ENCODE results near the gene TPST1. TPM values are rescaled to one million over a fixed set of nuclear protein-coding genes. Genes with fewer than 3 reads are reported as not detected.

TPST1 gene
- total and polyA plus RNA-seq, 4 donors, result 7.2 to 56.7 (median 34.5) TPM

DNA sequence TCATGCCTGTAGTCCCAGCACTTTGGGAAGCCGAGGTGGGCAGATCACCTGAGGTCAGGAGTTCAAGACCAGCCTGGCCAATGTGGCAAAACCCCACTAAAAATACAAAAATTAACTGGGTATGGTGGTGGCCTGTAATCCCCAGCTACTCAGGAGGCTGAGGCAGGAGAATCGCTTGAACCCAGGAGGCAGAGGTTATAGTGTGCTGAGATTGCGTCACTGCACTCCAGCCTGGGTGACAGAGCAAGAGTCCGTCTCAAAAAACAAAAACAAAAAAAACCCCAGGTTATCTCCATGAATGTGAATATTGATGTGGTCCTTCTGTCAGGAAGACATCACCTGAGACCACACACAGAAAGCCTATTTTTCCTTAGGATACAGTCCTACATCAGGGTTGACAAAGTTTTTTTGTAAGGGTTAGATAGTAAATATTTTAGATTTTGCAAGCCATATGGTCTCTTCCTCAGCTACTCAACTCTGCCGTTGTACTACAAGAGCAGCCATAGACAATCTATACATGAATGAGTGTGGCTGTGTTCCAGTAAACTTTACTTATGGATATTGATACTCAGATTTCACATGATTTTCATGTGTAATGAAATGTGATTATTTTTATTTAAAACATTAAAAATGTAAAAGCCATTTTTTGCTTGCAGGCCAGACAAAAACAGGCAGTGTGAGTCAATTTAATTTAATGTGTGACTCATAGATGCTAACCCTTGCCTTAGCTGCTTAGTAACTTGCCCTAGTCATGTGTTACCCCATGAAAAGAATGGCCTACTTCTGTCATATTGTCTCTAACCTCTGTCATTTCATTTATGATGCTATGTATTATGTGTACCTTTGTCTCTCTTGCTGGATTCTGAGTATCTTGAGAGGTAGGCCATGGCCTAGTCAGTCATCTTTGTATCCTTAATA lies 78.1 kb downstream of the TPST1 start:
- Histone ChIP-seq H3K4me3 (no peak overlapping the region), H3K9ac (ENCODE audit: insufficient read depth in 1 of 2, low read length in 2 of 2) (no peak overlapping the region), H3K27ac (ENCODE audit: low read depth in 1 of 2, low read length in 1 of 2) (peak overlapping the region in 1 of 2 donors; percentile 5), H3K9me3 (ENCODE audit: control insufficient read depth in 4 of 4, insufficient read depth in 3 of 4, low read length in 3 of 4) (no peaks in the 10 kb centered on the region), H3K4me1 (ENCODE audit: control insufficient read depth in 5 of 5, insufficient read depth in 5 of 5, low read length in 5 of 5) (peaks cover 0 to 11% (median 0%) of the 10 kb centered on the region in 5 donors), H3K27me3 (ENCODE audit: control insufficient read depth in 3 of 3, insufficient read depth in 3 of 3, low read length in 2 of 3) (no peaks in the 10 kb centered on the region), H3K36me3 (ENCODE audit: control insufficient read depth in 4 of 4, insufficient read depth in 4 of 4, low read length in 4 of 4) (no peaks in the 10 kb centered on the region)
- 83 to 87% methylated on average over 5 of the region's 5 CpGs for WGBS, 2 donors
- TF ChIP-seq, protein P1, sequence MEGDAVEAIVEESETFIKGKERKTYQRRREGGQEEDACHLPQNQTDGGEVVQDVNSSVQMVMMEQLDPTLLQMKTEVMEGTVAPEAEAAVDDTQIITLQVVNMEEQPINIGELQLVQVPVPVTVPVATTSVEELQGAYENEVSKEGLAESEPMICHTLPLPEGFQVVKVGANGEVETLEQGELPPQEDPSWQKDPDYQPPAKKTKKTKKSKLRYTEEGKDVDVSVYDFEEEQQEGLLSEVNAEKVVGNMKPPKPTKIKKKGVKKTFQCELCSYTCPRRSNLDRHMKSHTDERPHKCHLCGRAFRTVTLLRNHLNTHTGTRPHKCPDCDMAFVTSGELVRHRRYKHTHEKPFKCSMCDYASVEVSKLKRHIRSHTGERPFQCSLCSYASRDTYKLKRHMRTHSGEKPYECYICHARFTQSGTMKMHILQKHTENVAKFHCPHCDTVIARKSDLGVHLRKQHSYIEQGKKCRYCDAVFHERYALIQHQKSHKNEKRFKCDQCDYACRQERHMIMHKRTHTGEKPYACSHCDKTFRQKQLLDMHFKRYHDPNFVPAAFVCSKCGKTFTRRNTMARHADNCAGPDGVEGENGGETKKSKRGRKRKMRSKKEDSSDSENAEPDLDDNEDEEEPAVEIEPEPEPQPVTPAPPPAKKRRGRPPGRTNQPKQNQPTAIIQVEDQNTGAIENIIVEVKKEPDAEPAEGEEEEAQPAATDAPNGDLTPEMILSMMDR (IDR thresholded peaks at IDR 0.05; ENCODE audit: control extremely low read depth, extremely low read depth), result no peak
- no peak for DNase-seq
- peak; percentile 81 for ATAC-seq (ENCODE audit: insufficient read depth, low FRiP score)

DNA sequence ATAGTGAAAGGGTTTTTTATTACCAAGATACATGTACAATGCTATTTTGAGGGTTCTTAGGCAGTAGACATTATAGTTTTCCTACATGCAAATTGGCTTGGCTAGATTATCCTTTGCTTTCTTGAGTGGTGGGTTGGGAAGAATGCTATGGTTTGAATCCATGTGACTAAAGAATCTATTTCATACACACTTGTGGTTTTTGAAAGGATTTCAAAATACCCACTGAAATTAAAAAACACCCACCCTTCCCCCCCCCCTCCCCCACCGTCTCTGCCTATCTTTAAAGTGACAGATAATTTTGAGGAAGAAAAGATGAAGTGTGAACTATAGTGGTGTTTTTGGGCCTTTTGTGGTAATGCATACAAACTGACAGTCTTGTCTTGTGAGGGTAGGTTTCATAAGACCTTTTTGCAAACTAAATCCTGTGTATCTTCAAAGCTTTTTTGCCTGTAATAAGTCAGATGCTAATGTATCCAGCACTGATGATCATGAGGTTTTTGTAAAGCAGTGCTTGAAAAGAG lies 90.9 kb downstream of the TPST1 start:
- H3K36me3 ChIP-seq (ENCODE audit: control insufficient read depth in 4 of 4, insufficient read depth in 4 of 4, low read length in 4 of 4), result peaks cover 0 to 4% (median 0%) of the 10 kb centered on the region in 4 donors
- H3K4me1 ChIP-seq (ENCODE audit: control insufficient read depth in 5 of 5, insufficient read depth in 5 of 5, low read length in 5 of 5), result peaks cover 0 to 4% (median 0%) of the 10 kb centered on the region in 5 donors
- TF ChIP-seq, protein P1 (IDR thresholded peaks at IDR 0.05; ENCODE audit: control extremely low read depth, extremely low read depth), result no peak
- peaks cover 0 to 6% (median 1%) of the 10 kb centered on the region in 4 donors for H3K9me3 ChIP-seq (ENCODE audit: control insufficient read depth in 4 of 4, insufficient read depth in 3 of 4, low read length in 3 of 4)
- ATAC-seq (ENCODE audit: insufficient read depth, low FRiP score) (no peak), DNase-seq (peak in 2 of 3 donors; percentile 34 to 44)
- no peak overlapping the region for H3K27ac ChIP-seq (ENCODE audit: low read depth in 1 of 2, low read length in 1 of 2)
- no peaks in the 10 kb centered on the region for H3K27me3 ChIP-seq (ENCODE audit: control insufficient read depth in 3 of 3, insufficient read depth in 3 of 3, low read length in 2 of 3)
- H3K9ac ChIP-seq (ENCODE audit: insufficient read depth in 1 of 2, low read length in 2 of 2), result no peak overlapping the region
- no peak overlapping the region for H3K4me3 ChIP-seq
- 17 to 30% methylated on average over 1 of the region's 1 CpG for WGBS, 2 donors

DNA sequence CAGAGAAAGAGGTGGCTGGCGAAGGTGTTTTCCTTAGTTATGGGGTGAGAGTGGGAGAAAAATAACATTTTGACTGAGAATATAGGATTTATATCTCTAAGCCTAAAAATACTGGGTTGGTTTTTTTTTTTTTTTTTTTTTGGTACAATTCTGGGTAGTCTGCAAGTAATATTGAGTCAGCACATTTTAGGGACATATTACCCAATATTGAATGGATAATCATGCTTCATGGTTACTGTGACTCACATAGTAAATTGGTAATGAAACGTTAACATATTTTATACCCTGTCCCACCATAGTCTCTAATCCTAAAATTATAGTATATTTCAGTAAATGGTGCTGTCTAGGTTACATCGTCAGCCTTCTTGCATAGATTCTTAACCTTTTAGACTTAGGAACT lies 91.4 kb downstream of the TPST1 start:
- no peak for ATAC-seq (ENCODE audit: insufficient read depth, low FRiP score)
- TF ChIP-seq, protein P1 (IDR thresholded peaks at IDR 0.05; ENCODE audit: control extremely low read depth, extremely low read depth), result no peak
- H3K27me3 ChIP-seq (ENCODE audit: control insufficient read depth in 3 of 3, insufficient read depth in 3 of 3, low read length in 2 of 3), result no peaks in the 10 kb centered on the region
- no peak overlapping the region for H3K4me3 ChIP-seq
- peaks cover 0 to 6% (median 1%) of the 10 kb centered on the region in 4 donors for H3K9me3 ChIP-seq (ENCODE audit: control insufficient read depth in 4 of 4, insufficient read depth in 3 of 4, low read length in 3 of 4)
- H3K36me3 ChIP-seq (ENCODE audit: control insufficient read depth in 4 of 4, insufficient read depth in 4 of 4, low read length in 4 of 4), result peaks cover 0 to 4% (median 0%) of the 10 kb centered on the region in 4 donors
- peak in 2 of 3 donors; percentile 37 to 39 for DNase-seq
- H3K27ac ChIP-seq (ENCODE audit: low read depth in 1 of 2, low read length in 1 of 2), result no peak overlapping the region
- H3K4me1 ChIP-seq (ENCODE audit: control insufficient read depth in 5 of 5, insufficient read depth in 5 of 5, low read length in 5 of 5), result peaks cover 0 to 4% (median 0%) of the 10 kb centered on the region in 5 donors
- no peak overlapping the region for H3K9ac ChIP-seq (ENCODE audit: insufficient read depth in 1 of 2, low read length in 2 of 2)
- WGBS, 2 donors, result 43 to 74% methylated on average over 3 of the region's 3 CpGs

All from lung (tissue), 12 donors.